SU-DHL-6 (cell line): Measurements from ENCODE around the gene CMTM3.
"Not testable (repeated sequence)": the region's sequence is repeated elsewhere in the genome, so short reads cannot be mapped to it uniquely, and the experiment has no call there.

Experiments used
- H2AFZ ChIP-seq: fragments of 200-600 bp; sonication (generic); 2 replicates; pipeline ENCODE4 v1.6.1; 2014; ENCODE audit warnings: low read depth, mild to moderate bottlenecking, moderate library complexity, mixed read lengths, antibody characterized with exemption, low read length; ENCODE audit not compliant: severe bottlenecking
- H3F3A ChIP-seq: fragments of 200-600 bp; shearing (Covaris generic); 2 replicates; pipeline ENCODE4 v1.6.0; 2016; ENCODE audit warnings: antibody characterized with exemption, mild to moderate bottlenecking; ENCODE audit not compliant: insufficient read depth
- H3K27ac ChIP-seq: fragments of 200-600 bp; sonication (generic); 2 replicates; pipeline ENCODE4 v1.5.1; 2016; ENCODE audit warnings: low read depth, mild to moderate bottlenecking, low read length, moderate library complexity, mixed read lengths
- H3K27me3 ChIP-seq: fragments of 200-600 bp; sonication (generic), shearing (Covaris generic); 2 replicates; pipeline ENCODE4 v1.6.0; 2014; ENCODE audit warnings: mild to moderate bottlenecking, low read length
- H3K36me3 ChIP-seq: fragments of 200-600 bp; sonication (generic); 2 replicates; pipeline ENCODE4 v1.6.1; 2014; ENCODE audit warnings: mild to moderate bottlenecking, low read length, mixed read lengths
- H3K4me2 ChIP-seq: fragments of 300-600, 200-600 bp; shearing (Covaris generic), sonication (generic); 2 replicates; pipeline ENCODE4 v1.6.0; 2014; ENCODE audit warnings: low read length, low read depth, mild to moderate bottlenecking; ENCODE audit not compliant: poor library complexity, severe bottlenecking
- H3K4me3 ChIP-seq: fragments of 200-600 bp; sonication (generic); 2 replicates; pipeline ENCODE4 v1.5.1; 2014; ENCODE audit warnings: antibody characterized with exemption, low read length, mild to moderate bottlenecking, mixed read lengths; ENCODE audit not compliant: insufficient read depth, poor library complexity, severe bottlenecking
- H3K79me2 ChIP-seq: fragments of 200-600 bp; sonication (generic); 2 replicates; pipeline ENCODE4 v1.6.1; 2014; ENCODE audit warnings: mild to moderate bottlenecking, low read length, moderate library complexity; ENCODE audit not compliant: insufficient read depth
- H3K9ac ChIP-seq: fragments of 200-600 bp; sonication (generic); 2 replicates; pipeline ENCODE4 v1.7.0; 2014; ENCODE audit warnings: mild to moderate bottlenecking, low read length
- H3K9me2 ChIP-seq: fragments of 200-600 bp; sonication (generic); replicated peaks from 2 replicates; pipeline ENCODE4 v1.6.1; 2014; ENCODE audit warnings: low read length; ENCODE audit not compliant: insufficient read depth
- H3K9me3 ChIP-seq: fragments of 200-600 bp; sonication (generic); 2 replicates; pipeline ENCODE4 v1.6.1; 2014; ENCODE audit warnings: low read length, mixed read lengths; ENCODE audit not compliant: insufficient read depth
- H4K20me1 ChIP-seq: fragments of 200-600 bp; sonication (generic); 2 replicates; pipeline ENCODE4 v1.6.1; 2014; ENCODE audit warnings: low read depth, mild to moderate bottlenecking, antibody characterized with exemption, low read length, moderate library complexity, mixed read lengths
- CTCF ChIP-seq: fragments of 200-600 bp; sonication (generic); IDR thresholded peaks from one replicate; pipeline ENCODE4 v1.5.1; 2017; ENCODE audit warnings: antibody characterized with exemption, mild to moderate bottlenecking, low read length, moderate library complexity; ENCODE audit not compliant: insufficient read depth, poor library complexity, severe bottlenecking
- EZH2phosphoT487 ChIP-seq: fragments of 200-600 bp; sonication (generic), shearing (Covaris generic); conservative IDR thresholded peaks from 2 replicates; pipeline ENCODE4 v1.6.1; 2018; ENCODE audit warnings: mild to moderate bottlenecking, antibody characterized with exemption, low read length, moderate library complexity, mixed read lengths

Gene CMTM3

GRCh38 chr16:66608241-66609138 lies 4.0 kb downstream of the CMTM3 start:
- no peak overlapping the region for H3K4me3 ChIP-seq
- no peaks in the 10 kb centered on the region for H3F3A ChIP-seq
- TF ChIP-seq EZH2phosphoT487 (no peak), CTCF (peak; percentile 93)
- no peak overlapping the region for H3K4me2 ChIP-seq
- no peak overlapping the region for H2AFZ ChIP-seq
- H3K27ac ChIP-seq, result no peak overlapping the region
- no peaks in the 10 kb centered on the region for H3K9me2 ChIP-seq
- H3K27me3 ChIP-seq, result no peaks in the 10 kb centered on the region
- no peaks in the 10 kb centered on the region for H3K9me3 ChIP-seq
- no peaks in the 10 kb centered on the region for H3K79me2 ChIP-seq
- no peaks in the 10 kb centered on the region for H4K20me1 ChIP-seq
- H3K9ac ChIP-seq, result no peak overlapping the region
- no peaks in the 10 kb centered on the region for H3K36me3 ChIP-seq

- H3K9me2 ChIP-seq, result no peaks in the 10 kb centered on the region
- no peak overlapping the region for H3K9ac ChIP-seq
- no peaks in the 10 kb centered on the region for H4K20me1 ChIP-seq
- H3F3A ChIP-seq, result no peaks in the 10 kb centered on the region
- no peak overlapping the region for H3K4me3 ChIP-seq
- H3K27ac ChIP-seq, result no peak overlapping the region
- H3K4me2 ChIP-seq, result no peak overlapping the region
- no peaks in the 10 kb centered on the region for H3K27me3 ChIP-seq
- no peaks in the 10 kb centered on the region for H3K79me2 ChIP-seq
- TF ChIP-seq EZH2phosphoT487 (no peak), CTCF (no peak)
- H3K9me3 ChIP-seq, result no peaks in the 10 kb centered on the region
- no peak overlapping the region for H2AFZ ChIP-seq
- H3K36me3 ChIP-seq, result no peaks in the 10 kb centered on the region
These were observed 4.6 kb downstream of the CMTM3 start for GRCh38 chr16:66609139-66609510.

DNA sequence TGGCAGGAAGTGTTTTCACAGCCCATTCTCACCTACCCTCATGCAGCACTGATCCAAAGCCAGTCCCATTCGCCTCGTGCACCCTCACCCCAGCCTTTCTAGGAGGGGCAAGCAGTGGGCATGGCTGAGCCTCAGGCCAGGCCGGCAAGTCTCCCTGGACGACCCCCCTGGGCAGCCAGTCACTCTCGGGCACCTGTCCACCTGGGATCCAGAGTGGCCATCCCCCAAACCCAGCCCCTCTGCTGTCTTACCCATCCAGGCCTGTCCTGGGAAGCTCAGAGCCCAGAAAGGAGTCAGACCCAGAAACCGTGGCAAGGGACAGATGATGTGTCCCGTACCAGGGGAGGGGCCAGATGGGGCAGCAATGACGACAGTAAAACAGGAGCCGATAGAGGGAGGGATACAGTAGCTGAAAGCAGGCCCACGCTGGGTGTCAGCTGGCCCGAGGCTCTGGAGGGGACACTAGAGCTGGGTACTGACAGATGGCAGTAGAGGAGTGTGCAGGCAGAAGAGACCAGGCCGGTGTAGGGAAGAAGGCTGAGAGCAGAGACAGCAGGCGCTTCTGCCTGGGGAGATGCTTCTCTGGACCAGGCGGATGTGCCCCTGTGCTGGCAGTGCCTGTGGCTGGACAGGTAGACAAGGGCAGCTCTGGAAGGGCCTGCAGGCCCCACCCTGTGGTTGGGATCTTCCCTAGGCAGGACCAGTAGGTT lies 5.8 kb downstream of the CMTM3 start:
- Histone ChIP-seq H3F3A (no peaks in the 10 kb centered on the region), H4K20me1 (no peaks in the 10 kb centered on the region), H3K27me3 (no peaks in the 10 kb centered on the region), H2AFZ (no peak overlapping the region), H3K4me3 (no peak overlapping the region), H3K27ac (no peak overlapping the region), H3K9me2 (no peaks in the 10 kb centered on the region), H3K9me3 (no peaks in the 10 kb centered on the region), H3K36me3 (no peaks in the 10 kb centered on the region), H3K79me2 (no peaks in the 10 kb centered on the region), H3K9ac (no peak overlapping the region), H3K4me2 (no peak overlapping the region)
- no peak for TF ChIP-seq CTCF
- no peak for TF ChIP-seq EZH2phosphoT487

GRCh38 chr16:66611911-66612310 lies 7.4 kb downstream of the CMTM3 start:
- not testable (repeated sequence) for H3K9ac ChIP-seq, H3K9me3 ChIP-seq, H3K4me2 ChIP-seq, H3K4me3 ChIP-seq, H3K36me3 ChIP-seq, H2AFZ ChIP-seq, H4K20me1 ChIP-seq, H3K9me2 ChIP-seq, H3K27ac ChIP-seq, H3K27me3 ChIP-seq, H3K79me2 ChIP-seq, H3F3A ChIP-seq
